ENCODE measurements around the gene KIR3DL3. TPM values are rescaled to one million over a fixed set of nuclear protein-coding genes. Genes with fewer than 3 reads are reported as not detected.

Gene KIR3DL3
- polyA plus RNA-seq, 3 donors = not detected

DNA sequence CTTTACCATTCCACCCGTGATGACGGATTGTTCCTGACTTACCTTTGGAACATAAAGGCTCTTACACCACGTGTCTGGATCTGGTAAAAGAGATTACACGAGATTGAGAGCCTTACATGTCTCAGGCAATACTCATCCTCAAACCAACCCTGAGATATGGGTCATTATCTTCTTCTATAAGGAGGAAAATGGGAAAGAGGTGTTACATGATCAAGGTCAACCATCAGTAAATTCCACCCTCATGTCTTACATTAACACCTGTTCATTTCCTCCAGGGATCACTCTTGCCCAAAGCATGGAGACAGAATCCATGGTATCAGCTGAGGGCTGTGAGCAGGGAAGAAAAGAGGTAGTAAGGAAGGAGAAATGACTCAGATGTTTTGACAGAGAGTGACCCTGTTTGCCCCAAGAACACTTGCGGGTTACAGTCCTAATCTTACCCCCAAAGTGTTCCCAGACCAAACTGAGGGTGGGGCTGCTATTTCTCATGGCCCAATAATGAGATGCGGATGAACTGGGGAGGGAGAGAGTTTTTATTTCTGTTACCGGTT is 41.9 kb upstream of the KIR3DL3 start:
- no peaks in the 10 kb centered on the region for H3K36me3 Mint-ChIP-seq

DNA sequence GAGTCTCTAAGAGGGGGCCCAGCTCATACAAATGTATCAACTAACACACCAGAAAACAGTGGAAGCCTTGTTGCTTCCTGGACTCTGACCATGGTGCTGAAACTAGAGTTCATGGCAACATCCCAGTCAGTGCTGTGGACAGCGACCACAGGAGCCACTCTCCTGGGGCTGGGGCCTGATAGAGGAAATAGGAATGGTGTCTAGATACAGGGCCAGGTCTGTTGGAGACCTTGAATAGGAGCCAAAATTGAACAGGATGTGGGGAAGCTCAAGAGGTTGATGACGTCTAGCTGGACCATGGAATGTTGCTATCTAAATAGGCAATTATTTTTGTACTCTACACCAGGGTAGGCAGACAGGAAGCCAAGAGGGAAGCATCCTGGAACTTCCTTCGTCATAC is 39.7 kb upstream of the KIR3DL3 start:
- DNase-seq = peak; percentile 33 to 46 (median 45)
- H3K79me2 ChIP-seq (ENCODE audit: insufficient read depth, low read length) = no peaks in the 10 kb centered on the region

More for the DNA sequence above, 41.9 kb upstream of the KIR3DL3 start:
- no peak overlapping the region for H3K4me3 ChIP-seq (replicated peaks in 1 of 3; ENCODE audit: low read depth in 2 of 3, low read length in 3 of 3)
- peak overlapping the region; percentile 6 for H3K4me2 ChIP-seq (replicated peaks; ENCODE audit: extremely low read depth, low read length, poor library complexity, severe bottlenecking)
- WGBS (ENCODE audit: insufficient coverage) = no CpG with 5 or more reads among the region's 7 CpGs
- H4K20me1 ChIP-seq (ENCODE audit: insufficient read depth, low read length) = no peaks in the 10 kb centered on the region
- intact Hi-C loops (cut with micrococcal nuclease) = no loop called here
- H3K27ac ChIP-seq (ENCODE audit: low read depth in 1 of 2, low read length in 2 of 2) = no peak overlapping the region
- peaks cover 16 to 26% of the 10 kb centered on the region in 2 donors for H3K4me1 ChIP-seq (ENCODE audit: control insufficient read depth in 1 of 2, insufficient read depth in 2 of 2, low read length in 2 of 2)
- TF ChIP-seq, protein P1, sequence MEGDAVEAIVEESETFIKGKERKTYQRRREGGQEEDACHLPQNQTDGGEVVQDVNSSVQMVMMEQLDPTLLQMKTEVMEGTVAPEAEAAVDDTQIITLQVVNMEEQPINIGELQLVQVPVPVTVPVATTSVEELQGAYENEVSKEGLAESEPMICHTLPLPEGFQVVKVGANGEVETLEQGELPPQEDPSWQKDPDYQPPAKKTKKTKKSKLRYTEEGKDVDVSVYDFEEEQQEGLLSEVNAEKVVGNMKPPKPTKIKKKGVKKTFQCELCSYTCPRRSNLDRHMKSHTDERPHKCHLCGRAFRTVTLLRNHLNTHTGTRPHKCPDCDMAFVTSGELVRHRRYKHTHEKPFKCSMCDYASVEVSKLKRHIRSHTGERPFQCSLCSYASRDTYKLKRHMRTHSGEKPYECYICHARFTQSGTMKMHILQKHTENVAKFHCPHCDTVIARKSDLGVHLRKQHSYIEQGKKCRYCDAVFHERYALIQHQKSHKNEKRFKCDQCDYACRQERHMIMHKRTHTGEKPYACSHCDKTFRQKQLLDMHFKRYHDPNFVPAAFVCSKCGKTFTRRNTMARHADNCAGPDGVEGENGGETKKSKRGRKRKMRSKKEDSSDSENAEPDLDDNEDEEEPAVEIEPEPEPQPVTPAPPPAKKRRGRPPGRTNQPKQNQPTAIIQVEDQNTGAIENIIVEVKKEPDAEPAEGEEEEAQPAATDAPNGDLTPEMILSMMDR (IDR thresholded peaks at IDR 0.05) = no peak
- peak overlapping the region in 3 of 7 donors; percentile 6 to 65 (median 23) for H3K27ac Mint-ChIP-seq
- H2AFZ ChIP-seq (ENCODE audit: insufficient read depth, low read depth, low read length, poor library complexity, severe bottlenecking) = no peak overlapping the region
- peaks cover 28 to 42% (median 35%) of the 10 kb centered on the region in 3 donors for H3K27me3 Mint-ChIP-seq (ENCODE audit: low read depth in 3 of 3)
- no peaks in the 10 kb centered on the region for H3K36me3 ChIP-seq (replicated peaks in 1 of 2; ENCODE audit: control insufficient read depth in 1 of 2, insufficient read depth in 2 of 2, low read length in 2 of 2)
- H3K9ac ChIP-seq (ENCODE audit: insufficient read depth, low read length, poor library complexity, severe bottlenecking) = no peak overlapping the region
- no peaks in the 10 kb centered on the region for H3K79me2 ChIP-seq (ENCODE audit: insufficient read depth, low read length)
- H3K9me3 ChIP-seq (replicated peaks in 1 of 2; ENCODE audit: control insufficient read depth in 1 of 2, insufficient read depth in 1 of 2, low read length in 2 of 2) = no peaks in the 10 kb centered on the region
- peaks cover 17 to 29% of the 10 kb centered on the region in 2 donors for H3K27me3 ChIP-seq (ENCODE audit: control insufficient read depth in 2 of 2, insufficient read depth in 2 of 2, low read length in 2 of 2)
- H3K4me3 Mint-ChIP-seq = peak overlapping the region in 1 of 2 donors; percentile 85
- H3K4me1 Mint-ChIP-seq = peaks cover 21% of the 10 kb centered on the region
- peak; percentile 60 to 83 (median 68) for DNase-seq
- no peaks in the 10 kb centered on the region for H3K9me3 Mint-ChIP-seq

More for the DNA sequence above, 39.7 kb upstream of the KIR3DL3 start:
- Mint-ChIP-seq H3K4me1 (peaks cover 15% of the 10 kb centered on the region), H3K36me3 (no peaks in the 10 kb centered on the region), H3K27ac (no peak overlapping the region), H3K9me3 (no peaks in the 10 kb centered on the region), H3K4me3 (no peak overlapping the region), H3K27me3 (ENCODE audit: low read depth in 3 of 3) (peaks cover 23 to 39% (median 24%) of the 10 kb centered on the region in 3 donors)
- no peak overlapping the region for H2AFZ ChIP-seq (ENCODE audit: insufficient read depth, low read depth, low read length, poor library complexity, severe bottlenecking)
- TF ChIP-seq, protein P1 (IDR thresholded peaks at IDR 0.05) = no peak
- H3K9ac ChIP-seq (ENCODE audit: insufficient read depth, low read length, poor library complexity, severe bottlenecking) = no peak overlapping the region
- H4K20me1 ChIP-seq (ENCODE audit: insufficient read depth, low read length) = no peaks in the 10 kb centered on the region
- H3K4me3 ChIP-seq (replicated peaks in 1 of 3; ENCODE audit: low read depth in 2 of 3, low read length in 3 of 3) = no peak overlapping the region
- H3K36me3 ChIP-seq (replicated peaks in 1 of 2; ENCODE audit: control insufficient read depth in 1 of 2, insufficient read depth in 2 of 2, low read length in 2 of 2) = no peaks in the 10 kb centered on the region
- no peaks in the 10 kb centered on the region for H3K9me3 ChIP-seq (replicated peaks in 1 of 2; ENCODE audit: control insufficient read depth in 1 of 2, insufficient read depth in 1 of 2, low read length in 2 of 2)
- H3K27ac ChIP-seq (ENCODE audit: low read depth in 1 of 2, low read length in 2 of 2) = no peak overlapping the region
- peaks cover 12 to 21% of the 10 kb centered on the region in 2 donors for H3K4me1 ChIP-seq (ENCODE audit: control insufficient read depth in 1 of 2, insufficient read depth in 2 of 2, low read length in 2 of 2)
- no peak overlapping the region for H3K4me2 ChIP-seq (replicated peaks; ENCODE audit: extremely low read depth, low read length, poor library complexity, severe bottlenecking)
- H3K27me3 ChIP-seq (ENCODE audit: control insufficient read depth in 2 of 2, insufficient read depth in 2 of 2, low read length in 2 of 2) = peaks cover 18 to 25% of the 10 kb centered on the region in 2 donors
- WGBS (ENCODE audit: insufficient coverage) = 0% methylated on average over 1 of the region's 3 CpGs
- intact Hi-C loops (cut with micrococcal nuclease) = no loop called here
